Thoracic aorta (tissue), 2 donors: Measurements from ENCODE around the gene GPATCH2. TPM values are rescaled to one million over a fixed set of nuclear protein-coding genes. Genes with fewer than 3 reads are reported as not detected.

Experiments
- ATAC-seq: fragments of 150-250 bp; one replicate; pipeline ENCODE4 v1.8.0; 2017; ENCODE audit warnings: low read depth; ENCODE audit not compliant: insufficient number of reproducible peaks, low FRiP score
- DNase-seq: peaks from one replicate; pipeline ENCODE4 v3.0.0-alpha.2; 2020; ENCODE audit warnings: low spot score
- H3K27ac ChIP-seq, 2 donors: fragments of 200-600 bp; sonication (generic); 1 replicate in 1 of 2; 2 replicates in 1 of 2; pipeline ENCODE4 v1.5.1; 2016; ENCODE audit warnings: mild to moderate bottlenecking in 2 of 2, moderate library complexity in 2 of 2
- H3K27me3 ChIP-seq: fragments of 200-600 bp; sonication (generic); replicated peaks from 2 replicates; pipeline ENCODE4 v1.6.0; 2016; ENCODE audit warnings: mild to moderate bottlenecking; ENCODE audit not compliant: insufficient read depth
- H3K36me3 ChIP-seq: fragments of 200-600 bp; sonication (generic); one replicate; pipeline ENCODE4 v1.5.1; 2016
- H3K4me1 ChIP-seq, 2 donors: fragments of 200-600 bp; sonication (generic); 1 replicate in 1 of 2; 2 replicates in 1 of 2; pipeline versions ENCODE4 v1.5.1 to v1.6.0; 2016; ENCODE audit warnings: low read depth in 2 of 2, mild to moderate bottlenecking in 1 of 2; ENCODE audit not compliant: control insufficient read depth in 1 of 2
- H3K4me3 ChIP-seq: fragments of 200-600 bp; sonication (generic); 2 replicates; pipeline ENCODE4 v1.5.1; 2016; ENCODE audit warnings: mild to moderate bottlenecking
- H3K9me3 ChIP-seq: fragments of 200-600 bp; sonication (generic); 2 replicates; pipeline ENCODE4 v1.5.1; 2016
- CTCF ChIP-seq: fragments of 200-600 bp; sonication (generic); IDR thresholded peaks from one replicate; pipeline ENCODE4 v1.5.1; 2019; ENCODE audit warnings: antibody characterized with exemption
- total RNA-seq, 2 donors: library from RNA; depleted of rRNA; stranded (reverse); fragments of >200 nt; gene quantifications; one replicate each; pipeline versions ENCODE4 v1.1.0 to v1.2.3, GENCODE V29; 2016

Gene GPATCH2
- total RNA-seq, 2 donors from 2014 or later: 16.2 to 20.5 TPM

GRCh38 chr1:217626321-217626720, 4.6 kb downstream of the GPATCH2 start:
- DNase-seq (no peak), ATAC-seq (no peak)
- Histone ChIP-seq H3K4me3 (no peak overlapping the region), H3K27me3 (no peaks in the 10 kb centered on the region), H3K9me3 (no peaks in the 10 kb centered on the region), H3K36me3 (no peaks in the 10 kb centered on the region), H3K27ac (no peak overlapping the region), H3K4me1 (peaks cover 10 to 25% of the 10 kb centered on the region in 2 donors)
- no peak for TF ChIP-seq CTCF

DNA sequence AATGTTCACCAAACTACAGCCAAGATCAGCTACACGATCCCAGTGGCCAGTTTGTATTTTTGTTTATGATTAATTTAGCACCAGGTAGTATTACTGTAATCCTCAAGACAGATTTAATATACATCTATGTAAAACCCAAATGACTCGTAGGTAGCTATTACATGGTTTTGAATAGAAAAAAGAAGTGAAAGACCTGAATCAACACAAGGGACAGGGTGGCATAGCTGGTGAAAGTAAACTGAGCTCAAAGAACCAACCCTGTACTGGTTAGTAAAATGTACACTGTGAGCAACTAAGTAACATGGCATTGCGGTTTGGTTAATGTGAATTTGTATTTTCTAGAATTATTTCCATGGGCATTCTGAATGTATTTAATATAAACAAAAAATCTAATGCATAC, 8.8 kb downstream of the GPATCH2 start:
- Histone ChIP-seq H3K4me1 (no peaks in the 10 kb centered on the region), H3K9me3 (no peaks in the 10 kb centered on the region), H3K27ac (no peak overlapping the region), H3K4me3 (no peak overlapping the region), H3K27me3 (no peaks in the 10 kb centered on the region), H3K36me3 (no peaks in the 10 kb centered on the region)
- ATAC-seq: no peak
- TF ChIP-seq CTCF: no peak
- no peak for DNase-seq

- no peak for TF ChIP-seq CTCF
- ATAC-seq: no peak
- H3K9me3 ChIP-seq: no peaks in the 10 kb centered on the region
- H3K4me3 ChIP-seq: no peak overlapping the region
- H3K27me3 ChIP-seq: no peaks in the 10 kb centered on the region
- H3K27ac ChIP-seq: no peak overlapping the region
- H3K4me1 ChIP-seq: no peaks in the 10 kb centered on the region
- DNase-seq: no peak
- H3K36me3 ChIP-seq: no peaks in the 10 kb centered on the region
Measured at GRCh38 chr1:217620814-217621213, 10.1 kb downstream of the GPATCH2 start.

DNA sequence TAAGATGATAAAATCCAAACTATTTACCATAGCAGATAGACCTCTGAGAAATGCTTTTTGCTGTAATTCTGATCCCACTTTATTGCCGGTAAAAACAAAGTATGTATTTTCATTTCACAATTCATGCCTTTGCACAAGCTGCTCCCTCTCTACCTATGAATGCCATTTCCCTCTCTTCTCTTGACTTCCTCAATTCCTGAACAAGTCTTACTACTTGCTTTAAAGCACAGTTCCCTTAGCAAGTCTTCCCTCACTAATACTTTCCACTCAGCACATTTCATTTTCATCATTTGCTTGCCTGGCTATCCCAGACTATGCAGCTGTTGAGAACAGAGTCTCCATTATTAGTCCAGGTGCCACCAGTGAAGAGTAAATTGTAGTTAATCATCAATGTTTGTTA, 13.8 kb downstream of the GPATCH2 start:
- no peak for TF ChIP-seq CTCF
- H3K9me3 ChIP-seq: no peaks in the 10 kb centered on the region
- no peaks in the 10 kb centered on the region for H3K27me3 ChIP-seq
- ATAC-seq (no peak), DNase-seq (no peak)
- H3K27ac ChIP-seq: no peak overlapping the region
- H3K4me3 ChIP-seq: no peak overlapping the region
- no peaks in the 10 kb centered on the region for H3K4me1 ChIP-seq
- H3K36me3 ChIP-seq: no peaks in the 10 kb centered on the region

DNA sequence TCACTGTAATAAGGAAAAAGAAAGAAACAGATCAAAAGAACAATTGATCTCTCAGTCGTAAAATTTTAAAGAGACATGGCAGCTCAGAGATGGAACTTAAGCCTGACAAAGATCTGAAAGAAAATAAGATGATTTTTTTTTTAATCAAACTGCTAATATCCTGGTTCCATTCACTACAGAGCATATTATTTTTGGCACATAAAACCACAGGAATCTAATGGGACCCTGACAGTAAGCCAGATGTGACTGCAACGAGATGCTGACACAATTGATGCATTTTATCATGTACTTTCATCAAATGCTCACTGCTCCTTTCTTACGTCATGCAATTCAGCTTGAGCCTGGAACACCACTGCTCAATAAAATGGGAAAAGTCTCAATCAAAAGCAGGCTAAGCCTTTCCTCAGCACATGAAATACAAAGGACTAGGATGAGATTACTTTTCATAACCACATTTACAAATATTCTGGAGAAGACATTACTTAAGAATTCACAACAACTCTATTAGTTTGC, 16.6 kb downstream of the GPATCH2 start:
- no peaks in the 10 kb centered on the region for H3K4me1 ChIP-seq
- no peaks in the 10 kb centered on the region for H3K36me3 ChIP-seq
- TF ChIP-seq CTCF: no peak
- H3K4me3 ChIP-seq: no peak overlapping the region
- no peak overlapping the region for H3K27ac ChIP-seq
- H3K27me3 ChIP-seq: no peaks in the 10 kb centered on the region
- ATAC-seq (no peak), DNase-seq (no peak)
- no peaks in the 10 kb centered on the region for H3K9me3 ChIP-seq
